Glomerular endothelial cell (primary cell): ENCODE results near the gene KRTAP22-2. TPM values are rescaled to one million over a fixed set of nuclear protein-coding genes. Genes with fewer than 3 reads are reported as not detected.

ENCODE experiments used
- DNase-seq: peaks from one replicate; pipeline ENCODE4 v3.0.0-alpha.2; 2011; ENCODE audit warnings: low read depth, low spot score; ENCODE audit errors: extremely low read depth
- total RNA-seq: library from RNA; depleted of rRNA; stranded (reverse); fragments of >200 nt; gene quantifications from 2 replicates; pipeline ENCODE4 v1.2.3, GENCODE V29; 2015

Gene KRTAP22-2
- total RNA-seq, 1 donor from 2014 or later = not detected

GRCh38 chr21:30563630-30564029 is 26.6 kb downstream of the KRTAP22-2 start:
- no peak for DNase-seq

- no peak for DNase-seq
Measured at GRCh38 chr21:30563072-30563471, 27.1 kb downstream of the KRTAP22-2 start.

DNA sequence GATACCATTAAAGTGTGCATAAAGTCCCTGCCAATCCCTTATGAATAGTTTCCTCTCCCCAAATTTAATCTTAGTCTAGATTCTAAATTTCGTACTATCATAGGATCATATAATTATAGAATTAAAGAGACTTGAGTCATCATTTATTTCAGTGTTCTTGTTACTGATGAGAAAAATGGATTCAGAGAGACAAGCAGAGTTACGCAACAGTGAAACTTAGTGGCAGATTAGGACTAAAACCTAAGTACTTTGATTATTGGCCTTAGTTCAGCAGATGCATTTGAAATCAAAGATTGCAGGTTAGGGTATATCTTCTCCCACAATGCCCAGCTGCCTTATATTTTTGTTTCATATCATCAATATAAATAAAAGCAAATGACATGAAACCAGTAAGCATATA is 28.2 kb downstream of the KRTAP22-2 start:
- no peak for DNase-seq

- DNase-seq = no peak
Measured at GRCh38 chr21:30561264-30561895, 28.8 kb downstream of the KRTAP22-2 start, which contains the start of gene KRTAP19-7. TSS of gene KRTAP19-7 (minus strand) at chr21:30561314. CDS start at chr21:30561289, 25 bp downstream.

DNA sequence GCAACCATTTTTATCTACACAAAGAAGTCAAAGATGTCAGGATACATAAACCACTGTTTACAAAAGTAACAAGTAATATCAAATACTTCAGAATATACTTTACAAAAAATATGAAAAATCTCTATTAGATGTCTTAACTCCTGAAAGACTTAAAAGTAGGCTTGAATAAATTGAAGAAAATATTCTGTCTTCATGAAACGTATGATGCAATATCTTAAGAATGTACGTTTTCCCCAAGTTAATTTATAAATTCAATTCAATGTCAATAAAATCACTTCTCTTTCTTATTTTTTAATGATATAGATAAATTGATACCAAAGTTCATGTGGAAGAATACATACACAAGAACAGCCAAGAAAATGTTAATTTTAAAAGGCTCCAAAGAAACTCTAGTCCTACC is 35.1 kb downstream of the KRTAP22-2 start:
- no peak for DNase-seq

DNA sequence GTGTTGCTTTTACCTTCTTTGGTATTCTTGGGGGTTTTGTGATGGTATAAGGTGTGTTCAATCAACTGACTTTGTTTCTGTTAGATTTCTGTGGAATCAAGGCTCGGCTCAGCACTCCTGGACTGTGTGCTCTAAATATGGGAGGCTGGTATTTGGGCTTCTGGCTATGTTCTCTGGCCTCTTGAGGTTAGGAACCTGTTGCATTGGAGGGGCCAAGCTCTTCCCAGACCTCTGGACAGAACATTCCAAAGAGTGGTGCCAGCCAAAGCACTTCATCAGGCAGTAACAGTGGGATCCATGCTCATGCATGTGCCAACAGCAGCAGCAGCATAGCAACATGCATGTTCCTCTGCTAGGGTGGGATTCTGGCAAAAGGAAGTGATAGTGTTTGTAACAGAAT is 37.4 kb downstream of the KRTAP22-2 start:
- no peak for DNase-seq

- no peak for DNase-seq
Measured at GRCh38 chr21:30541764-30542163, 48.4 kb downstream of the KRTAP22-2 start, which contains the start of gene KRTAP19-6. TSS of gene KRTAP19-6 (minus strand) at chr21:30541864. CDS start at chr21:30541833, 31 bp downstream.

Other genes with a start within 250 kb of the KRTAP22-2 start
- gene KRTAP23-1, start 241.8 kb downstream of the KRTAP22-2 start, total RNA-seq = not detected in 2 replicates
- not detected in 2 replicates for gene KRTAP13-2, start 218.1 kb downstream of the KRTAP22-2 start, total RNA-seq
- not detected in 2 replicates for gene KRTAP13-1, start 194.4 kb downstream of the KRTAP22-2 start, total RNA-seq
- gene KRTAP13-3, start 164.5 kb downstream of the KRTAP22-2 start, total RNA-seq = not detected in 2 replicates
- not detected in 2 replicates for gene KRTAP13-4, start 160.2 kb downstream of the KRTAP22-2 start, total RNA-seq
- gene KRTAP15-1, start 150.1 kb downstream of the KRTAP22-2 start, total RNA-seq = not detected in 2 replicates
- not detected in 2 replicates for gene KRTAP19-1, start 110.0 kb downstream of the KRTAP22-2 start, total RNA-seq
- gene KRTAP19-2, start 103.0 kb downstream of the KRTAP22-2 start, total RNA-seq = not detected in 2 replicates
- not detected in 2 replicates for gene KRTAP19-3, start 98.4 kb downstream of the KRTAP22-2 start, total RNA-seq
- not detected in 2 replicates for gene KRTAP19-4, start 93.2 kb downstream of the KRTAP22-2 start, total RNA-seq
- not detected in 2 replicates for gene KRTAP19-5, start 88.3 kb downstream of the KRTAP22-2 start, total RNA-seq
- not detected in 2 replicates for gene KRTAP19-6, start 48.5 kb downstream of the KRTAP22-2 start, total RNA-seq
- not detected in 2 replicates for gene KRTAP19-7, start 29.1 kb downstream of the KRTAP22-2 start, total RNA-seq
- gene KRTAP6-3, start 2.0 kb upstream of the KRTAP22-2 start, total RNA-seq = not detected in 2 replicates
- not detected in 2 replicates for gene KRTAP6-2, start 8.5 kb upstream of the KRTAP22-2 start, total RNA-seq
- not detected in 2 replicates for gene KRTAP22-1, start 10.7 kb upstream of the KRTAP22-2 start, total RNA-seq
- gene KRTAP6-1, start 23.5 kb upstream of the KRTAP22-2 start, total RNA-seq = not detected in 2 replicates
- gene KRTAP20-1, start 26.0 kb upstream of the KRTAP22-2 start, total RNA-seq = not detected in 2 replicates
- gene KRTAP20-4, start 30.2 kb upstream of the KRTAP22-2 start, total RNA-seq = not detected in 2 replicates
- gene KRTAP20-2, start 44.8 kb upstream of the KRTAP22-2 start, total RNA-seq = not detected in 2 replicates
- not detected in 2 replicates for gene KRTAP20-3, start 52.5 kb upstream of the KRTAP22-2 start, total RNA-seq
- not detected in 2 replicates for gene KRTAP21-3, start 128.4 kb upstream of the KRTAP22-2 start, total RNA-seq
- not detected in 2 replicates for gene KRTAP21-2, start 156.9 kb upstream of the KRTAP22-2 start, total RNA-seq
- gene KRTAP21-1, start 165.0 kb upstream of the KRTAP22-2 start, total RNA-seq = not detected in 2 replicates
- gene KRTAP8-1, start 222.9 kb upstream of the KRTAP22-2 start, total RNA-seq = not detected in 2 replicates
- not detected in 2 replicates for gene KRTAP7-1, start 239.4 kb upstream of the KRTAP22-2 start, total RNA-seq